CD14-positive monocyte (primary cell): Measurements from ENCODE around the gene ANO4. TPM values are rescaled to one million over a fixed set of nuclear protein-coding genes. Genes with fewer than 3 reads are reported as not detected.

Experiments
- DNase-seq, 3 donors: peaks; one replicate each; pipeline ENCODE4 v3.0.0-alpha.2; 2011 to 2022
- H2AFZ ChIP-seq: 2 replicates; pipeline ENCODE4 v1.6.0; 2012; ENCODE audit warnings: mild to moderate bottlenecking, low read depth, low read length, inconsistent platforms; ENCODE audit not compliant: insufficient read depth, poor library complexity, severe bottlenecking
- H3K27ac ChIP-seq, 2 donors: 1 replicate in 1 of 2; 2 replicates in 1 of 2; pipeline ENCODE4 v1.5.1; 2012 to 2013; ENCODE audit warnings: low read length in 2 of 2, control low read depth in 1 of 2, inconsistent platforms in 1 of 2, low read depth in 1 of 2, mild to moderate bottlenecking in 1 of 2
- H3K27me3 ChIP-seq, 2 donors: one replicate each; pipeline versions ENCODE4 v1.6.0 to v1.6.1; 2011 to 2013; ENCODE audit warnings: low read length in 2 of 2; ENCODE audit not compliant: control insufficient read depth in 2 of 2, insufficient read depth in 2 of 2
- H3K36me3 ChIP-seq, 2 donors: replicated peaks in 1 of 2; 1 replicate in 1 of 2; 2 replicates in 1 of 2; pipeline versions ENCODE4 v1.5.1 to v1.6.1; 2012 to 2013; ENCODE audit warnings: low read length in 2 of 2, control low read depth in 1 of 2, inconsistent platforms in 1 of 2, mild to moderate bottlenecking in 1 of 2; ENCODE audit not compliant: insufficient read depth in 2 of 2, control insufficient read depth in 1 of 2
- H3K4me1 ChIP-seq, 2 donors: 1 replicate in 1 of 2; 2 replicates in 1 of 2; pipeline versions ENCODE4 v1.5.1 to v1.6.1; 2012 to 2013; ENCODE audit warnings: low read length in 2 of 2, control low read depth in 1 of 2, inconsistent platforms in 1 of 2, mild to moderate bottlenecking in 1 of 2, moderate library complexity in 1 of 2; ENCODE audit not compliant: insufficient read depth in 2 of 2, control insufficient read depth in 1 of 2
- H3K4me2 ChIP-seq: replicated peaks from 2 replicates; pipeline ENCODE3; 2012; ENCODE audit warnings: low read length, moderate library complexity, mild to moderate bottlenecking; ENCODE audit not compliant: poor library complexity, severe bottlenecking; ENCODE audit errors: extremely low read depth
- H3K4me3 ChIP-seq, 3 experiments: fragments of 200-600 bp in 1 of 3; sonication (generic) in 1 of 3; replicated peaks in 1 of 3; 1 replicate in 2 of 3; 2 replicates in 1 of 3; pipeline ENCODE4 v1.5.1; 2011 to 2013; ENCODE audit warnings: low read length in 3 of 3, mild to moderate bottlenecking in 3 of 3, control low read depth in 2 of 3, low read depth in 2 of 3, inconsistent platforms in 1 of 3, moderate library complexity in 1 of 3
- H3K79me2 ChIP-seq: 2 replicates; pipeline ENCODE4 v1.6.0; 2012; ENCODE audit warnings: mild to moderate bottlenecking, control low read depth, inconsistent platforms, low read length, moderate library complexity; ENCODE audit not compliant: insufficient read depth
- H3K9ac ChIP-seq: 2 replicates; pipeline ENCODE4 v1.6.0; 2017; ENCODE audit warnings: low read length, mild to moderate bottlenecking; ENCODE audit not compliant: insufficient read depth, poor library complexity, severe bottlenecking
- H3K9me3 ChIP-seq, 2 donors: replicated peaks in 1 of 2; 1 replicate in 1 of 2; 2 replicates in 1 of 2; pipeline versions ENCODE4 v1.5.1 to v1.6.1; 2012 to 2013; ENCODE audit warnings: low read length in 2 of 2, control low read depth in 1 of 2; ENCODE audit not compliant: control insufficient read depth in 1 of 2, insufficient read depth in 1 of 2
- H4K20me1 ChIP-seq: 2 replicates; pipeline ENCODE4 v1.6.0; 2012; ENCODE audit warnings: mild to moderate bottlenecking, low read length, control low read depth, moderate library complexity; ENCODE audit not compliant: insufficient read depth
- H3K27ac Mint-ChIP-seq, 7 donors: one replicate each; pipeline ENCODE4 v1.8.0; 2020; ENCODE audit warnings: mild to moderate bottlenecking in 7 of 7, mixed read lengths in 7 of 7, moderate library complexity in 6 of 7, inconsistent platforms in 2 of 7
- H3K27me3 Mint-ChIP-seq, 3 donors: one replicate each; pipeline ENCODE4 v1.8.0; 2021 to 2022; ENCODE audit warnings: low read depth in 3 of 3, mild to moderate bottlenecking in 3 of 3, mixed read lengths in 3 of 3, moderate library complexity in 3 of 3, inconsistent platforms in 1 of 3
- H3K36me3 Mint-ChIP-seq, 2 donors: one replicate each; pipeline ENCODE4 v1.8.0; 2020; ENCODE audit warnings: mixed read lengths in 2 of 2, inconsistent platforms in 1 of 2, mild to moderate bottlenecking in 1 of 2
- H3K4me1 Mint-ChIP-seq: one replicate; pipeline ENCODE4 v1.8.0; 2020; ENCODE audit warnings: mild to moderate bottlenecking, mixed read lengths
- H3K4me3 Mint-ChIP-seq, 2 donors: one replicate each; pipeline ENCODE4 v1.8.0; 2020; ENCODE audit warnings: mild to moderate bottlenecking in 2 of 2, mixed read lengths in 2 of 2, moderate library complexity in 1 of 2
- H3K9me3 Mint-ChIP-seq, 7 donors: one replicate each; pipeline ENCODE4 v1.8.0; 2020 to 2022; ENCODE audit warnings: mixed read lengths in 7 of 7, mild to moderate bottlenecking in 6 of 7, moderate library complexity in 6 of 7, inconsistent platforms in 2 of 7
- WGBS: methylation state at CpG from one replicate; pipeline ENCODE4 v1.1.5; 2013; ENCODE audit warnings: missing lambda C conversion rate; ENCODE audit not compliant: insufficient coverage; 5-methylcytosine and 5-hydroxymethylcytosine counted together
- intact Hi-C, 2 donors: fragments of 100-400 bp; cut with micrococcal nuclease; formaldehyde crosslinking; loops; one replicate each; pipeline versions ENCODE4 v1.15.0 to v1.15.1; 2023
- polyA plus RNA-seq, 3 donors: library from polyadenylated mRNA; depleted of rRNA in 1 of 3; unstranded in 2 of 3; stranded (reverse) in 1 of 3; fragments of 300-500 nt in 2 of 3; fragments of >200 nt in 1 of 3; fragmentation: Illumina TruSeq in 2 of 3; gene quantifications; 1 replicate in 2 of 3; 2 replicates in 1 of 3; pipeline ENCODE4 v1.2.3, GENCODE V29; 2012 to 2021
- TF ChIP-seq, protein P1 (sequence below): fragments of 200-600 bp; IDR thresholded peaks from one replicate; pipeline ENCODE4 v1.8.0; 2022; ENCODE audit warnings: antibody characterized with exemption, mild to moderate bottlenecking

ANO4 gene
- polyA plus RNA-seq, 3 donors, result not detected

DNA sequence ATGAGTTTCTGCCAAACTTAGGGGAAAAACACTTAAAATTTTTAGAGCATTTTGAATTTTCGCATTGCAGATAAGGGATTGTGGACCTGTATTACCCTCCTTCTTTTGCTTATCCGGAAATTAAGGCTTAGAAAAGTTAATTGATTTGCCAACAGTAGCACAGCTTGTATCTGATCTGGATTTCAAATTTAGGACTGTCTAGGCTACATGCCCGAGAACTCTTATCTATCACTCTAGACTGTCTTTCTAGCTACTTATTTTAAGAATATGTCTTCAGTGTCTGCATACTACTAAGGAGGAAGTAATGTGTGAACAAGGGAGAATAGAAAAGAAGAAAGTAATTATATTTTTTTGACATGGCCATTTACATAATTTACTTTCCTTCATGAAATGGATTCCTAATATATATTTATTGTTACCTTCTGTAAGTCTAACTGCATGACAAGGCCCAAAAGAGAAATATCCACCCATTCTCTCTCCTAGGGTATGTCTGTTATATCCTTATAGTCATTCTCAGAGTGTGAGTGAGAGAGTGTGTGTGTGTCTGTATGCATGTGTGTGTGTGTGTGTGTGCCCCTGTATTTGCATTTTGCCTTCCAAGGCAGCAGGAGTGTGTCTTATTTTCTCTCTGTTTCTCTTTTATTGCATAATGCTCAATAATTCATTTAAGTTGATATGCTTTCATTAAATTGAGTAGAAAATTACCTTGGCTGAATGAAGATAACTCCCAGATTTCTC is 283.4 kb downstream of the ANO4 start:
- Histone ChIP-seq H3K4me1 (no peaks in the 10 kb centered on the region), H3K9me3 (no peaks in the 10 kb centered on the region), H3K79me2 (no peaks in the 10 kb centered on the region), H3K36me3 (no peaks in the 10 kb centered on the region), H2AFZ (no peak overlapping the region), H3K27me3 (no peaks in the 10 kb centered on the region), H3K9ac (no peak overlapping the region), H3K4me2 (no peak overlapping the region), H3K4me3 (no peak overlapping the region), H4K20me1 (no peaks in the 10 kb centered on the region), H3K27ac (no peak overlapping the region)
- Mint-ChIP-seq H3K9me3 (peaks cover 0 to 2% (median 0%) of the 10 kb centered on the region in 7 donors), H3K4me1 (no peaks in the 10 kb centered on the region), H3K27me3 (no peaks in the 10 kb centered on the region), H3K4me3 (no peak overlapping the region), H3K27ac (no peak overlapping the region), H3K36me3 (no peaks in the 10 kb centered on the region)
- no peak for DNase-seq
- TF ChIP-seq, protein P1, sequence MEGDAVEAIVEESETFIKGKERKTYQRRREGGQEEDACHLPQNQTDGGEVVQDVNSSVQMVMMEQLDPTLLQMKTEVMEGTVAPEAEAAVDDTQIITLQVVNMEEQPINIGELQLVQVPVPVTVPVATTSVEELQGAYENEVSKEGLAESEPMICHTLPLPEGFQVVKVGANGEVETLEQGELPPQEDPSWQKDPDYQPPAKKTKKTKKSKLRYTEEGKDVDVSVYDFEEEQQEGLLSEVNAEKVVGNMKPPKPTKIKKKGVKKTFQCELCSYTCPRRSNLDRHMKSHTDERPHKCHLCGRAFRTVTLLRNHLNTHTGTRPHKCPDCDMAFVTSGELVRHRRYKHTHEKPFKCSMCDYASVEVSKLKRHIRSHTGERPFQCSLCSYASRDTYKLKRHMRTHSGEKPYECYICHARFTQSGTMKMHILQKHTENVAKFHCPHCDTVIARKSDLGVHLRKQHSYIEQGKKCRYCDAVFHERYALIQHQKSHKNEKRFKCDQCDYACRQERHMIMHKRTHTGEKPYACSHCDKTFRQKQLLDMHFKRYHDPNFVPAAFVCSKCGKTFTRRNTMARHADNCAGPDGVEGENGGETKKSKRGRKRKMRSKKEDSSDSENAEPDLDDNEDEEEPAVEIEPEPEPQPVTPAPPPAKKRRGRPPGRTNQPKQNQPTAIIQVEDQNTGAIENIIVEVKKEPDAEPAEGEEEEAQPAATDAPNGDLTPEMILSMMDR, result no peak
- intact Hi-C loops, result no loop called here
- WGBS, result no CpG with 5 or more reads among the region's 3 CpGs

DNA sequence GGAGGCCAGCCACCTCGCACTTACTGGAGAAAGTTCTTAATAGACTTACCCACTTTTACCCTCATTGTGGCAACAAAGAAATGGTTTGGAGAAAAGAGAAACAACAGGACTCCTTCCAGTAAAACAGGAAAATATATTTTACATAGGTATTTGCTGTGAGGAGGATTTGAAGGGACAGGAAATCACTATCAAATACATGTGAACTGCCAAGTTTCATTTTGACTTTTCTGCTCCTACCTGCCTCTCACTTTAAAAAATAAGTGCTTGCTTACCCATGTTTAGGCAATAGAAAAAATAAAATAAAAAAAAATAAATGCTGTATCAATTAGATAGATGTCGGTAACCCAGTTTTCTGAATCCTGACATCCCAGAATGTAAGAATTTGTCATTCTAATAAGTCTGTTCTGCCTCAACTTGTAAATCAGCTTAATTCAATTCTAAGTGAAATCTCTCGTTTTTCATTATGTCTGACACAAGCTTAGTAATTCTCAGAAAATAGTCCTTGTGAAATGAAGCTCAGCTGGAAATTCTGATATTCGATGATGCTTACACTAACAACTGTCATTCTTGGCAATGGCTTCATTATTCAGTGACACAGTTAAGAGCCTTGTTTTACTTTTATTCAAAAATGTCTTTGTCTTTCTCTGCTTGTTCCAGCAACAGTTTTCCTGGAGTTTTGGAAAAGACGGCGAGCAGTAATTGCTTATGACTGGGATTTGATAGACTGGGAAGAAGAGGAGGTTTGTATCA is 284.1 kb downstream of the ANO4 start:
- Mint-ChIP-seq H3K36me3 (no peaks in the 10 kb centered on the region), H3K4me3 (no peak overlapping the region), H3K27me3 (no peaks in the 10 kb centered on the region), H3K27ac (no peak overlapping the region), H3K9me3 (peaks cover 0 to 2% (median 0%) of the 10 kb centered on the region in 7 donors), H3K4me1 (no peaks in the 10 kb centered on the region)
- Histone ChIP-seq H3K9me3 (no peaks in the 10 kb centered on the region), H3K4me2 (no peak overlapping the region), H2AFZ (no peak overlapping the region), H3K9ac (no peak overlapping the region), H4K20me1 (no peaks in the 10 kb centered on the region), H3K4me3 (no peak overlapping the region), H3K27me3 (no peaks in the 10 kb centered on the region), H3K27ac (no peak overlapping the region), H3K4me1 (no peaks in the 10 kb centered on the region), H3K79me2 (no peaks in the 10 kb centered on the region), H3K36me3 (no peaks in the 10 kb centered on the region)
- 71% methylated on average over 1 of the region's 6 CpGs for WGBS
- TF ChIP-seq, protein P1, result no peak
- intact Hi-C loops, result no loop called here
- DNase-seq, result no peak
